ENCODE results near the gene CDC25B. TPM values are rescaled to one million over a fixed set of nuclear protein-coding genes. Genes with fewer than 3 reads are reported as not detected.

The CDC25B gene
- polyA plus RNA-seq, 1 donor (not counting 4 experiments of a cell fraction or from before 2014, with no cell fraction given) = 23.5 TPM

- no peaks in the 10 kb centered on the region for H3K9me3 ChIP-seq (ENCODE audit: control insufficient read depth, low read depth, low read length)
- H3K27me3 ChIP-seq (ENCODE audit: control insufficient read depth, extremely low read depth, insufficient read depth, low read length) = peaks cover 42% of the 10 kb centered on the region
- FAIRE-seq (no peak), DNase-seq (ENCODE audit: low read depth, low spot score) (no peak)
- H4K20me1 ChIP-seq (ENCODE audit: control insufficient read depth, extremely low read depth, insufficient read depth, low read length) = peaks cover 7% of the 10 kb centered on the region
- no peaks in the 10 kb centered on the region for H3K9me1 ChIP-seq (ENCODE audit: control insufficient read depth, extremely low read depth, insufficient read depth, low read length)
- H3K27ac ChIP-seq (ENCODE audit: control insufficient read depth, insufficient read depth, low read length) = no peak overlapping the region
- H2AFZ ChIP-seq (ENCODE audit: control insufficient read depth, low read length) = no peak overlapping the region
- no peak for TF ChIP-seq CTCF (optimal IDR thresholded peaks at IDR 0.05 in 1 of 3, IDR thresholded peaks at IDR 0.05 in 1 of 3, conservative IDR thresholded peaks at IDR 0.05 in 1 of 3; ENCODE audit: extremely low read depth in 1 of 3, insufficient read depth in 2 of 3, low read length in 3 of 3)
- TF ChIP-seq EZH2 (IDR thresholded peaks at IDR 0.05; ENCODE audit: low read length) = no peak
- peak overlapping the region; percentile 64 for H3K4me2 ChIP-seq (ENCODE audit: control insufficient read depth, extremely low read depth, insufficient read depth, low read depth, low read length)
- H3K79me2 ChIP-seq (ENCODE audit: control insufficient read depth, insufficient read depth, low read length) = no peaks in the 10 kb centered on the region
- peak overlapping the region; percentile 9 to 42 (median 34) for H3K4me3 ChIP-seq (ENCODE audit: control insufficient read depth in 2 of 3, extremely low read depth in 1 of 3, insufficient read depth in 2 of 3, low read depth in 1 of 3, low read length in 3 of 3)
- dilution Hi-C loops (cut with MboI; ENCODE audit: extremely low pct_ligation_motif_present, low sequenced_read_pairs) = no loop called here
- peaks cover 0 to 4% of the 10 kb centered on the region in 2 experiments for H3K36me3 ChIP-seq (ENCODE audit: control insufficient read depth in 2 of 2, extremely low read depth in 1 of 2, insufficient read depth in 2 of 2, low read length in 2 of 2)
- no peak overlapping the region for H3K9ac ChIP-seq (ENCODE audit: control insufficient read depth, extremely low read depth, insufficient read depth, low read length)
- H3K4me1 ChIP-seq (ENCODE audit: control insufficient read depth, extremely low read depth, insufficient read depth, low read length) = peaks cover 16% of the 10 kb centered on the region
Observed at GRCh38 chr20:3751675-3752385, 44.3 kb upstream of the CDC25B start.

- DNase-seq (ENCODE audit: low read depth, low spot score) = no peak
- Histone ChIP-seq H3K4me1 (ENCODE audit: control insufficient read depth, extremely low read depth, insufficient read depth, low read length) (peaks cover 16% of the 10 kb centered on the region), H3K36me3 (ENCODE audit: control insufficient read depth in 2 of 2, extremely low read depth in 1 of 2, insufficient read depth in 2 of 2, low read length in 2 of 2) (peaks cover 0 to 4% of the 10 kb centered on the region in 2 experiments), H3K4me3 (ENCODE audit: control insufficient read depth in 2 of 3, extremely low read depth in 1 of 3, insufficient read depth in 2 of 3, low read depth in 1 of 3, low read length in 3 of 3) (peak overlapping the region in 1 of 3 experiments; percentile 42), H3K9me3 (ENCODE audit: control insufficient read depth, low read depth, low read length) (no peaks in the 10 kb centered on the region), H3K9me1 (ENCODE audit: control insufficient read depth, extremely low read depth, insufficient read depth, low read length) (no peaks in the 10 kb centered on the region), H3K79me2 (ENCODE audit: control insufficient read depth, insufficient read depth, low read length) (no peaks in the 10 kb centered on the region), H3K27me3 (ENCODE audit: control insufficient read depth, extremely low read depth, insufficient read depth, low read length) (peaks cover 38% of the 10 kb centered on the region), H2AFZ (ENCODE audit: control insufficient read depth, low read length) (no peak overlapping the region), H3K27ac (ENCODE audit: control insufficient read depth, insufficient read depth, low read length) (no peak overlapping the region), H3K9ac (ENCODE audit: control insufficient read depth, extremely low read depth, insufficient read depth, low read length) (no peak overlapping the region), H4K20me1 (ENCODE audit: control insufficient read depth, extremely low read depth, insufficient read depth, low read length) (peaks cover 7% of the 10 kb centered on the region), H3K4me2 (ENCODE audit: control insufficient read depth, extremely low read depth, insufficient read depth, low read depth, low read length) (peak overlapping the region; percentile 64)
- dilution Hi-C loops (cut with MboI; ENCODE audit: extremely low pct_ligation_motif_present, low sequenced_read_pairs) = no loop called here
- no peak for TF ChIP-seq CTCF (optimal IDR thresholded peaks at IDR 0.05 in 1 of 3, IDR thresholded peaks at IDR 0.05 in 1 of 3, conservative IDR thresholded peaks at IDR 0.05 in 1 of 3; ENCODE audit: extremely low read depth in 1 of 3, insufficient read depth in 2 of 3, low read length in 3 of 3)
- TF ChIP-seq EZH2 (IDR thresholded peaks at IDR 0.05; ENCODE audit: low read length) = no peak
- FAIRE-seq = peak; percentile 51
Observed at GRCh38 chr20:3752386-3752759, 43.7 kb upstream of the CDC25B start.

Data from keratinocyte (primary cell).